GM18867 (cell line): ENCODE results near the gene MYOZ3.

ENCODE experiments used
- ATAC-seq: cut with Tn5 transposase; IDR thresholded peaks from one replicate; pipeline ENCODE4 v1.9.1; 2021; ENCODE audit warnings: mild to moderate bottlenecking, moderate library complexity; ENCODE audit not compliant: unreplicated experiment

MYOZ3 gene

GRCh38 chr5:150626853-150627276, 34.2 kb upstream of the MYOZ3 start:
- no peak for ATAC-seq

GRCh38 chr5:150627731-150628545, 33.1 kb upstream of the MYOZ3 start:
- no peak for ATAC-seq

GRCh38 chr5:150628936-150629485, 32.0 kb upstream of the MYOZ3 start:
- ATAC-seq: no peak

GRCh38 chr5:150630016-150630415, 31.0 kb upstream of the MYOZ3 start:
- ATAC-seq: no peak

GRCh38 chr5:150630461-150631325, 30.4 kb upstream of the MYOZ3 start:
- no peak for ATAC-seq

GRCh38 chr5:150631326-150631701, 29.7 kb upstream of the MYOZ3 start:
- no peak for ATAC-seq

GRCh38 chr5:150632305-150633160, 28.5 kb upstream of the MYOZ3 start:
- no peak for ATAC-seq

GRCh38 chr5:150633429-150633828, 27.6 kb upstream of the MYOZ3 start:
- no peak for ATAC-seq

- no peak for ATAC-seq
Observed at GRCh38 chr5:150636391-150637244, 24.4 kb upstream of the MYOZ3 start.

GRCh38 chr5:150637245-150638052, 23.6 kb upstream of the MYOZ3 start:
- ATAC-seq: no peak

- ATAC-seq: no peak
Observed at GRCh38 chr5:150638053-150638444, 23.0 kb upstream of the MYOZ3 start.

GRCh38 chr5:150638488-150639376, 22.3 kb upstream of the MYOZ3 start:
- ATAC-seq: no peak

GRCh38 chr5:150639377-150639692, 21.7 kb upstream of the MYOZ3 start:
- no peak for ATAC-seq

- no peak for ATAC-seq
Observed at GRCh38 chr5:150639751-150640150, 21.3 kb upstream of the MYOZ3 start.

- ATAC-seq: no peak
Observed at GRCh38 chr5:150640311-150641005, 20.6 kb upstream of the MYOZ3 start, which contains the start of gene SYNPO. Gene SYNPO, plus strand, starts transcription at chr5:150640660. Its CDS starts 7,616 bp downstream, at chr5:150648276.

GRCh38 chr5:150641006-150641570, 20.0 kb upstream of the MYOZ3 start:
- no peak for ATAC-seq
